Neural cell (in vitro differentiated cells): ENCODE measurements around the gene FMNL1. TPM values are rescaled to one million over a fixed set of nuclear protein-coding genes. Genes with fewer than 3 reads are reported as not detected.

Experiments used
- H2AFZ ChIP-seq: fragments of 200-600, 300-800 bp; sonication (generic), shearing (Covaris generic); 2 replicates; pipeline ENCODE4 v1.6.0; 2014; ENCODE audit warnings: low read depth, mild to moderate bottlenecking, antibody characterized with exemption, low read length, moderate library complexity
- H3F3A ChIP-seq: fragments of 200-600 bp; shearing (Covaris generic); 2 replicates; pipeline ENCODE4 v1.6.1; 2016; ENCODE audit warnings: mild to moderate bottlenecking, moderate library complexity, mixed read lengths, antibody characterized with exemption, low read length; ENCODE audit not compliant: insufficient read depth, poor library complexity, severe bottlenecking
- H3K27ac ChIP-seq: fragments of 200-600, 300-800 bp; sonication (generic), shearing (Covaris generic); 2 replicates; pipeline ENCODE4 v1.5.1; 2014; ENCODE audit warnings: mild to moderate bottlenecking, low read length, moderate library complexity
- H3K27me3 ChIP-seq: fragments of 300-800, 200-600 bp; sonication (generic), shearing (Covaris generic); 2 replicates; pipeline ENCODE4 v1.6.0; 2014; ENCODE audit warnings: mild to moderate bottlenecking, low read depth, low read length, moderate library complexity; ENCODE audit not compliant: insufficient read depth
- H3K36me3 ChIP-seq: fragments of 300-800, 200-600 bp; sonication (generic), shearing (Covaris generic); 2 replicates; pipeline ENCODE4 v1.5.1; 2014; ENCODE audit warnings: mild to moderate bottlenecking, antibody characterized with exemption, low read length, moderate library complexity; ENCODE audit not compliant: insufficient read depth
- H3K4me2 ChIP-seq: fragments of 300-800, 200-600 bp; sonication (generic), shearing (Covaris generic); 2 replicates; pipeline ENCODE4 v1.6.0; 2014; ENCODE audit warnings: mild to moderate bottlenecking, low read length
- H3K4me3 ChIP-seq: fragments of 300-800, 200-600 bp; sonication (generic), shearing (Covaris generic); 2 replicates; pipeline ENCODE4 v1.5.1; 2014; ENCODE audit warnings: mild to moderate bottlenecking, low read length, moderate library complexity
- H3K79me2 ChIP-seq: fragments of 200-600 bp; shearing (Covaris generic); replicated peaks from 2 replicates; pipeline ENCODE4 v1.6.0; 2014; ENCODE audit warnings: mild to moderate bottlenecking, low read length, moderate library complexity; ENCODE audit not compliant: insufficient read depth
- H3K9ac ChIP-seq: fragments of 300-800, 200-600 bp; sonication (generic), shearing (Covaris generic); 2 replicates; pipeline ENCODE4 v1.6.1; 2016; ENCODE audit warnings: mild to moderate bottlenecking, low read length, mixed read lengths
- H3K9me2 ChIP-seq: fragments of 200-600 bp; shearing (Covaris generic); 2 replicates; pipeline ENCODE4 v1.6.1; 2016; ENCODE audit warnings: mild to moderate bottlenecking, low read length, mixed read lengths; ENCODE audit not compliant: insufficient read depth
- H3K9me3 ChIP-seq: fragments of 200-600, 300-800 bp; sonication (generic), shearing (Covaris generic); 2 replicates; pipeline ENCODE4 v1.6.1; 2016; ENCODE audit warnings: mild to moderate bottlenecking, mixed run types, low read length, moderate library complexity, mixed read lengths
- H4K20me1 ChIP-seq: fragments of 200-600 bp; shearing (Covaris generic); 2 replicates; pipeline ENCODE4 v1.6.1; 2016; ENCODE audit warnings: mild to moderate bottlenecking, mixed run types; ENCODE audit not compliant: insufficient read depth
- CTCF ChIP-seq: fragments of 450-650 bp; IDR thresholded peaks from 2 replicates; pipeline ENCODE4 v1.5.1; 2014; ENCODE audit warnings: antibody characterized with exemption, mild to moderate bottlenecking, moderate library complexity; ENCODE audit not compliant: poor library complexity, severe bottlenecking
- EP300 ChIP-seq: fragments of 450-650 bp; conservative IDR thresholded peaks from 2 replicates; pipeline ENCODE4 v1.6.1; 2014; ENCODE audit warnings: antibody characterized with exemption, mild to moderate bottlenecking, moderate library complexity; ENCODE audit not compliant: poor library complexity, severe bottlenecking
- EZH2 ChIP-seq: fragments of 200-600, 300-800 bp; shearing (Covaris generic), sonication (generic); IDR thresholded peaks from 2 replicates; pipeline ENCODE4 v1.6.1; 2014; ENCODE audit warnings: antibody characterized with exemption, low read length, borderline replicate concordance, mild to moderate bottlenecking; ENCODE audit not compliant: insufficient read depth, poor library complexity, severe bottlenecking
- MXI1 ChIP-seq: fragments of 450-650 bp; conservative IDR thresholded peaks from 2 replicates; pipeline ENCODE4 v1.6.1; 2014; ENCODE audit warnings: antibody characterized with exemption, mild to moderate bottlenecking; ENCODE audit not compliant: poor library complexity, severe bottlenecking
- POLR2AphosphoS5 ChIP-seq: IDR thresholded peaks from 2 replicates; pipeline ENCODE4 v1.6.1; 2012
- RAD21 ChIP-seq: fragments of 450-650 bp; conservative IDR thresholded peaks from 2 replicates; pipeline ENCODE4 v1.6.1; 2014; ENCODE audit warnings: antibody characterized with exemption, mild to moderate bottlenecking, moderate library complexity
- REST ChIP-seq: IDR thresholded peaks from 2 replicates; pipeline ENCODE4 v1.6.1; 2012; ENCODE audit warnings: borderline replicate concordance
- SMC3 ChIP-seq: fragments of 450-650 bp; conservative IDR thresholded peaks from 2 replicates; pipeline ENCODE4 v1.6.1; 2014; ENCODE audit warnings: antibody characterized with exemption, mild to moderate bottlenecking, moderate library complexity; ENCODE audit not compliant: poor library complexity
- TAF1 ChIP-seq: IDR thresholded peaks from 2 replicates; pipeline ENCODE4 v1.6.1; 2012; ENCODE audit warnings: low read depth
- polyA plus RNA-seq: library from polyadenylated mRNA; depleted of rRNA; stranded (reverse); fragments of >200 nt; gene quantifications from 2 replicates; pipeline ENCODE4 v1.2.3, GENCODE V29; 2014

FMNL1 gene
- polyA plus RNA-seq, 1 donor from 2014 or later: 5.6 TPM

GRCh38 chr17:45197555-45198334 is 23.9 kb upstream of the FMNL1 start (continued):
- TF ChIP-seq TAF1 (no peak), RAD21 (peak; percentile 80), MXI1 (no peak)

- no peak overlapping the region for H3K4me2 ChIP-seq
- no peaks in the 10 kb centered on the region for H3F3A ChIP-seq
- H3K27me3 ChIP-seq: no peaks in the 10 kb centered on the region
- H3K9me3 ChIP-seq: no peaks in the 10 kb centered on the region
- no peak overlapping the region for H2AFZ ChIP-seq
- H3K4me3 ChIP-seq: no peak overlapping the region
- H4K20me1 ChIP-seq: no peaks in the 10 kb centered on the region
- TF ChIP-seq POLR2AphosphoS5 (no peak), SMC3 (no peak), RAD21 (no peak), TAF1 (no peak), CTCF (no peak), EP300 (no peak), MXI1 (no peak), EZH2 (no peak), REST (no peak)
- H3K36me3 ChIP-seq: no peaks in the 10 kb centered on the region
- H3K79me2 ChIP-seq: no peaks in the 10 kb centered on the region
- H3K9ac ChIP-seq: no peak overlapping the region
- H3K9me2 ChIP-seq: no peaks in the 10 kb centered on the region
- H3K27ac ChIP-seq: no peak overlapping the region
Observed at GRCh38 chr17:45200701-45201100, 21.0 kb upstream of the FMNL1 start.

GRCh38 chr17:45201457-45201856 is 20.2 kb upstream of the FMNL1 start:
- Histone ChIP-seq H3K9me3 (no peaks in the 10 kb centered on the region), H2AFZ (no peak overlapping the region), H3K27ac (no peak overlapping the region), H3K36me3 (no peaks in the 10 kb centered on the region), H3K9me2 (no peaks in the 10 kb centered on the region), H3K4me2 (no peak overlapping the region), H3K4me3 (no peak overlapping the region), H3K79me2 (no peaks in the 10 kb centered on the region), H3K27me3 (no peaks in the 10 kb centered on the region), H3K9ac (no peak overlapping the region), H4K20me1 (no peaks in the 10 kb centered on the region), H3F3A (no peaks in the 10 kb centered on the region)
- TF ChIP-seq CTCF: no peak
- no peak for TF ChIP-seq REST
- TF ChIP-seq RAD21: no peak
- no peak for TF ChIP-seq TAF1
- no peak for TF ChIP-seq MXI1
- no peak for TF ChIP-seq EZH2
- TF ChIP-seq POLR2AphosphoS5: no peak
- TF ChIP-seq SMC3: no peak
- no peak for TF ChIP-seq EP300
